Transverse colon (tissue), 4 donors: ENCODE measurements around the gene HMX1. TPM values are rescaled to one million over a fixed set of nuclear protein-coding genes. Genes with fewer than 3 reads are reported as not detected.

Experiments
- DNase-seq: peaks from one replicate; pipeline ENCODE4 v3.0.0-alpha.2; 2019
- H3K27ac ChIP-seq, 4 donors: fragments of 200-600 bp; sonication (generic); 2 replicates each; pipeline ENCODE4 v1.5.1; 2016 to 2018; ENCODE audit warnings: inconsistent platforms in 4 of 4
- H3K27me3 ChIP-seq: fragments of 200-600 bp; sonication (generic); 2 replicates; pipeline ENCODE4 v1.5.1; 2017; ENCODE audit warnings: inconsistent platforms
- H3K36me3 ChIP-seq, 4 donors: fragments of 200-600 bp; sonication (generic); 2 replicates each; pipeline ENCODE4 v1.5.1; 2017 to 2019; ENCODE audit warnings: inconsistent platforms in 4 of 4
- H3K4me1 ChIP-seq, 4 donors: fragments of 200-600 bp; sonication (generic); 2 replicates each; pipeline ENCODE4 v1.5.1; 2017 to 2020; ENCODE audit warnings: inconsistent platforms in 4 of 4
- H3K4me3 ChIP-seq, 4 donors: fragments of 200-600 bp; sonication (generic); 1 replicate in 1 of 4; 2 replicates in 3 of 4; pipeline versions ENCODE4 v1.5.1 to v1.6.1; 2017 to 2019; ENCODE audit warnings: inconsistent platforms in 4 of 4
- H3K9me3 ChIP-seq, 2 donors: fragments of 200-600 bp; sonication (generic); 2 replicates each; pipeline ENCODE4 v1.5.1; 2017 to 2019; ENCODE audit warnings: inconsistent platforms in 2 of 2
- CTCF ChIP-seq, 5 experiments: fragments of 200-600 bp in 3 of 5; fragments of 450-650 bp in 2 of 5; sonication (generic) in 3 of 5; IDR thresholded peaks; 1 replicate in 2 of 5; 2 replicates in 3 of 5; pipeline ENCODE4 v1.5.1; 2016 to 2017; ENCODE audit warnings: antibody characterized with exemption in 5 of 5, inconsistent platforms in 3 of 5, mild to moderate bottlenecking in 2 of 5, moderate library complexity in 1 of 5
- EP300 ChIP-seq: sonication (generic); formaldehyde crosslinking; IDR thresholded peaks from one replicate; pipeline ENCODE4 v1.6.1; 2017; ENCODE audit warnings: antibody characterized with exemption, low read depth
- POLR2A ChIP-seq: fragments of 450-650 bp; IDR thresholded peaks from one replicate; pipeline ENCODE4 v1.6.1; 2016; ENCODE audit warnings: antibody characterized with exemption, mild to moderate bottlenecking, moderate library complexity
- POLR2AphosphoS5 ChIP-seq, 3 donors: sonication (generic); formaldehyde crosslinking; IDR thresholded peaks; one replicate each; pipeline ENCODE4 v1.6.1; 2016; ENCODE audit warnings: antibody characterized with exemption in 3 of 3
- WGBS, 2 donors: methylation state at CpG; one replicate each; pipeline ENCODE4 v1.1.5; 2018; ENCODE audit warnings: low coverage in 1 of 2; 5-methylcytosine and 5-hydroxymethylcytosine counted together
- in situ Hi-C, 4 donors: fragments of 200-750 bp; cut with MboI; loops; one replicate each; pipeline versions ENCODE4 v1.15.0 to v1.15.1; 2017; ENCODE audit warnings: low sequenced_read_pairs in 3 of 4, low pct_ligation_motif_present in 1 of 4, low pct_unique_long_range_greater_than_20kb in 1 of 4
- intact Hi-C: fragments of 100-400 bp; cut with DNase I; formaldehyde crosslinking; loops from one replicate; pipeline ENCODE4 v1.15.1; 2023; ENCODE audit warnings: low total_unique reads
- total RNA-seq, 4 donors: library from RNA; depleted of rRNA; stranded (reverse); fragments of >200 nt; gene quantifications; one replicate each; pipeline ENCODE4 v1.1.0, GENCODE V29; 2016

The HMX1 gene
- total RNA-seq, 4 donors from 2014 or later = not detected

GRCh38 chr4:8853249-8853648 lies 18.4 kb downstream of the HMX1 start:
- TF ChIP-seq EP300 (no peak), POLR2A (no peak), POLR2AphosphoS5 (IDR thresholded peaks at IDR 0.05) (no peak), CTCF (IDR thresholded peaks at IDR 0.05) (no peak)
- Histone ChIP-seq H3K27ac (no peak overlapping the region), H3K27me3 (peaks cover 75% of the 10 kb centered on the region), H3K4me3 (no peak overlapping the region), H3K36me3 (no peaks in the 10 kb centered on the region), H3K4me1 (peaks cover 0 to 12% (median 10%) of the 10 kb centered on the region in 4 donors), H3K9me3 (no peaks in the 10 kb centered on the region)
- no peak for DNase-seq
- in situ Hi-C loops = no loop called here
- intact Hi-C loops = no loop called here
- WGBS, 2 donors = 80 to 89% methylated on average over 1 to 6 of the region's 6 CpGs

GRCh38 chr4:8852118-8852704 lies 19.4 kb downstream of the HMX1 start:
- no peak for TF ChIP-seq EP300
- TF ChIP-seq CTCF (IDR thresholded peaks at IDR 0.05) = no peak
- no peak for TF ChIP-seq POLR2AphosphoS5 (IDR thresholded peaks at IDR 0.05)
- no peak for TF ChIP-seq POLR2A
- WGBS, 2 donors = 60 to 63% methylated on average over 2 to 17 of the region's 17 CpGs
- H3K9me3 ChIP-seq = no peaks in the 10 kb centered on the region
- no peaks in the 10 kb centered on the region for H3K36me3 ChIP-seq
- no peak for DNase-seq
- H3K27me3 ChIP-seq = peaks cover 64% of the 10 kb centered on the region
- intact Hi-C loops = no loop called here
- H3K27ac ChIP-seq = no peak overlapping the region
- peaks cover 0 to 2% (median under 1%) of the 10 kb centered on the region in 4 donors for H3K4me1 ChIP-seq
- in situ Hi-C loops = no loop called here
- H3K4me3 ChIP-seq = no peak overlapping the region

GRCh38 chr4:8851321-8852117 lies 20.1 kb downstream of the HMX1 start:
- WGBS, 2 donors = 76% methylated on average over 20 of the region's 20 CpGs; no CpG with 5 or more reads in 1 of the 2 donors
- Histone ChIP-seq H3K27ac (no peak overlapping the region), H3K9me3 (no peaks in the 10 kb centered on the region), H3K27me3 (peaks cover 62% of the 10 kb centered on the region), H3K4me1 (no peaks in the 10 kb centered on the region), H3K36me3 (no peaks in the 10 kb centered on the region), H3K4me3 (no peak overlapping the region)
- TF ChIP-seq POLR2AphosphoS5 (IDR thresholded peaks at IDR 0.05) (no peak), EP300 (no peak), POLR2A (no peak), CTCF (IDR thresholded peaks at IDR 0.05) (no peak)
- DNase-seq = no peak
- intact Hi-C loops = no loop called here
- in situ Hi-C loops = no loop called here

GRCh38 chr4:8850830-8851188 lies 20.8 kb downstream of the HMX1 start:
- in situ Hi-C loops = no loop called here
- Histone ChIP-seq H3K27ac (no peak overlapping the region), H3K4me1 (no peaks in the 10 kb centered on the region), H3K4me3 (no peak overlapping the region), H3K36me3 (no peaks in the 10 kb centered on the region), H3K9me3 (no peaks in the 10 kb centered on the region), H3K27me3 (peaks cover 57% of the 10 kb centered on the region)
- DNase-seq = no peak
- intact Hi-C loops = no loop called here
- 80% methylated on average over 8 of the region's 8 CpGs; no CpG with 5 or more reads in 1 of the 2 donors for WGBS, 2 donors
- TF ChIP-seq CTCF (IDR thresholded peaks at IDR 0.05) = no peak
- no peak for TF ChIP-seq POLR2A
- no peak for TF ChIP-seq EP300
- no peak for TF ChIP-seq POLR2AphosphoS5 (IDR thresholded peaks at IDR 0.05)
